Measurements from ENCODE around the gene UACA. TPM values are rescaled to one million over a fixed set of nuclear protein-coding genes. Genes with fewer than 3 reads are reported as not detected.

Gene UACA
- total and polyA plus RNA-seq, 2 of the 8 experiments (the other 6 are each of a cell fraction or from before 2014, with no cell fraction given): 28.6 to 38.9 TPM

DNA sequence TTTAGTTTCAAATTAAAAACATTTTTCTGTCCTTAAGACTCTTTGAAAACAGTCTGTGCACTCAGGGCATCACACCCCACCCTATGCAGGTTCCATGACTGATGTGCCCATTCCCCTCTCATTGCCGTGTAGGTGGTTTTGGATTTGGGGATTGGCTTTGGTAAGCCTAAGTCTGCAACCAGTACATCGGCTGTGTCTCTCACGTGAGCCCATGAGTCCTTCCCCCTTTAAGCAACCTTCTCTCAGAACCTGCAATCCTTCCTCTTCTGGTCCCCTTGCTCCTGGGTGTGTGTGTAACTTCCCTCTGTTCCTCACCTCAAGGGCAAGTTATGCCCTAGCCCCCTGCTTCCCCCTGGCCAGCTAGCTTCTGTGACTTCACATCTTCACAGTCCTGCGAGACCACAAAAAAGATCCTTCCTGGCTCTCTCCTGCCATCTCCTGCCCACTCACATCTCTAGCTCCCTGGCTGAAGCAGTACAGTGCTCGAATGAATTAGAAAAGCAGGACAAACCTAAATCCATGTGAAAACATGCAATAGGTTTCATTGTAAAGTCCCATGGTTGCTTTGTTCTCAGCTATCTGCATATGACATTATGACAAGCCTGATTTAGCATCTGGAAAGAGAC is 126.7 kb downstream of the UACA start:
- Histone ChIP-seq H3K23ac (ENCODE audit: insufficient read length) (no peak overlapping the region), H3K27ac (ENCODE audit: low read depth, low read length) (no peak overlapping the region), H3K27me3 (replicated peaks in 1 of 4; ENCODE audit: control insufficient read depth in 3 of 4, extremely low read depth in 1 of 4, insufficient read depth in 3 of 4, low read length in 3 of 4) (peaks cover 0 to 2% (median 0%) of the 10 kb centered on the region in 4 experiments; a peak in 1 of 7 replicates), H3K9me3 (ENCODE audit: insufficient read depth in 2 of 2, low read depth in 1 of 2, low read length in 1 of 2) (no peaks in the 10 kb centered on the region), H2BK120ac (replicated peaks; ENCODE audit: low read depth, low read length) (no peak overlapping the region), H2BK12ac (ENCODE audit: low read depth, low read length) (no peak overlapping the region; the same call in 1 of the 2 replicates), H3K18ac (ENCODE audit: extremely low read depth, low read length) (no peak overlapping the region), H4K5ac (ENCODE audit: insufficient read length, low read depth, low read length) (no peak overlapping the region), H4K8ac (ENCODE audit: extremely low read depth, insufficient read depth, low read length) (no peak overlapping the region), H3K36me3 (ENCODE audit: control insufficient read depth in 2 of 4, insufficient read depth in 4 of 4, low read length in 3 of 4) (no peaks in the 10 kb centered on the region), H2AK5ac (ENCODE audit: low read depth, low read length) (no peak overlapping the region), H2AFZ (ENCODE audit: low read length) (peak overlapping the region; percentile 99), H3K9ac (replicated peaks in 1 of 4; ENCODE audit: extremely low read depth in 1 of 4, low read depth in 3 of 4, low read length in 3 of 4) (no peak overlapping the region), H3K79me2 (ENCODE audit: control insufficient read depth in 1 of 2, insufficient read depth in 2 of 2, low read length in 2 of 2) (no peaks in the 10 kb centered on the region), H3K56ac (replicated peaks; ENCODE audit: insufficient read length, low read depth, low read length) (no peak overlapping the region), H2BK15ac (ENCODE audit: low read length) (peak overlapping the region; percentile 36; the same call in 1 of the 2 replicates), H3K14ac (ENCODE audit: insufficient read length) (no peak overlapping the region), H2BK5ac (ENCODE audit: low read depth, low read length) (no peak overlapping the region), H4K91ac (replicated peaks; ENCODE audit: insufficient read length, low read length) (peak overlapping the region; percentile 13), H4K20me1 (replicated peaks in 1 of 2; ENCODE audit: control insufficient read depth in 1 of 2, insufficient read depth in 2 of 2, low read length in 2 of 2) (no peaks in the 10 kb centered on the region), H3K4me3 (ENCODE audit: extremely low read depth in 1 of 4, insufficient read depth in 2 of 4, low read depth in 3 of 4, low read length in 4 of 4) (no peak overlapping the region), H3K23me2 (ENCODE audit: low read depth, low read length) (no peaks in the 10 kb centered on the region; the same call in 1 of the 2 replicates), H3K4me2 (ENCODE audit: insufficient read depth in 1 of 2, low read depth in 2 of 2, low read length in 2 of 2) (no peak overlapping the region), H3K4ac (replicated peaks; ENCODE audit: insufficient read length, low read depth, low read length) (no peak overlapping the region), H2BK20ac (ENCODE audit: low read length) (0 out of 2 replicates have a peak overlapping the region, but pooled peaks have one; percentile 40), H3K4me1 (replicated peaks in 1 of 4; ENCODE audit: control insufficient read depth in 3 of 4, insufficient read depth in 4 of 4, low read length in 3 of 4) (peaks cover 14 to 27% (median 17%) of the 10 kb centered on the region in 4 experiments), H3K79me1 (ENCODE audit: low read depth, low read length) (no peaks in the 10 kb centered on the region)
- peak; percentile 83 for FAIRE-seq
- TF ChIP-seq RAD21 (IDR thresholded peaks at IDR 0.05 in 1 of 2, conservative IDR thresholded peaks at IDR 0.05 in 1 of 2; ENCODE audit: low read depth in 2 of 2, low read length in 2 of 2): peak; percentile 78 to 84
- TF ChIP-seq BRCA1 (IDR thresholded peaks at IDR 0.05; ENCODE audit: low read depth, low read length): no peak
- no peak for TF ChIP-seq SIRT6 (IDR thresholded peaks at IDR 0.05; ENCODE audit: low read length)
- TF ChIP-seq, protein P1, sequence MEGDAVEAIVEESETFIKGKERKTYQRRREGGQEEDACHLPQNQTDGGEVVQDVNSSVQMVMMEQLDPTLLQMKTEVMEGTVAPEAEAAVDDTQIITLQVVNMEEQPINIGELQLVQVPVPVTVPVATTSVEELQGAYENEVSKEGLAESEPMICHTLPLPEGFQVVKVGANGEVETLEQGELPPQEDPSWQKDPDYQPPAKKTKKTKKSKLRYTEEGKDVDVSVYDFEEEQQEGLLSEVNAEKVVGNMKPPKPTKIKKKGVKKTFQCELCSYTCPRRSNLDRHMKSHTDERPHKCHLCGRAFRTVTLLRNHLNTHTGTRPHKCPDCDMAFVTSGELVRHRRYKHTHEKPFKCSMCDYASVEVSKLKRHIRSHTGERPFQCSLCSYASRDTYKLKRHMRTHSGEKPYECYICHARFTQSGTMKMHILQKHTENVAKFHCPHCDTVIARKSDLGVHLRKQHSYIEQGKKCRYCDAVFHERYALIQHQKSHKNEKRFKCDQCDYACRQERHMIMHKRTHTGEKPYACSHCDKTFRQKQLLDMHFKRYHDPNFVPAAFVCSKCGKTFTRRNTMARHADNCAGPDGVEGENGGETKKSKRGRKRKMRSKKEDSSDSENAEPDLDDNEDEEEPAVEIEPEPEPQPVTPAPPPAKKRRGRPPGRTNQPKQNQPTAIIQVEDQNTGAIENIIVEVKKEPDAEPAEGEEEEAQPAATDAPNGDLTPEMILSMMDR (IDR thresholded peaks at IDR 0.05; ENCODE audit: control extremely low read depth in 1 of 3, insufficient read depth in 1 of 3, low read depth in 1 of 3, low read length in 3 of 3): peak; percentile 35 to 71 (median 66)
- ChIA-PET POLR2A (ENCODE audit: partially characterized antibody) (no interaction called here), CTCF (ENCODE audit: partially characterized antibody) (interaction anchor here (0.8 to 4.9 kb wide), 11 partner anchors 9 to 147 kb away, joined by 3 to 28 read pairs (median 3); no protein-coding TSS in a partner anchor)
- 82% methylated on average over 5 of the region's 5 CpGs; no CpG with 5 or more reads in 1 of the 2 experiments for WGBS, 2 experiments (ENCODE audit: extremely low coverage in 1 of 2, insufficient coverage in 1 of 2, insufficient read length in 1 of 2, insufficient replicate concordance in 2 of 2, low coverage in 1 of 2, low lambda C conversion rate in 2 of 2, missing lambda C conversion rate in 1 of 2)
- no peak for DNase-seq (ENCODE audit: low read depth in 1 of 2, low spot score in 2 of 2)
